ENCODE measurements around the gene FGD2. TPM values are rescaled to one million over a fixed set of nuclear protein-coding genes. Genes with fewer than 3 reads are reported as not detected.

The FGD2 gene
- total and polyA plus RNA-seq, 10 of the 15 experiments (the other 5 are each of a cell fraction or from before 2014, with no cell fraction given): 5.2 to 88.1 (median 33.2) TPM

GRCh38 chr6:37030599-37030998, 25.1 kb downstream of the FGD2 start:
- no peak for DNase-seq (ENCODE audit: low read depth, low spot score)
- no TSS peak for BruUV-seq (replicated peaks)
- 30% methylated on average over 2 of the region's 2 CpGs for WGBS (ENCODE audit: insufficient coverage, insufficient replicate concordance, low lambda C conversion rate, missing lambda C conversion rate)
- no peaks in the 10 kb centered on the region for H3K4me1 ChIP-seq (ENCODE audit: control insufficient read depth, insufficient read depth, low read length)
- H3K36me3 ChIP-seq (ENCODE audit: control insufficient read depth in 2 of 2, insufficient read depth in 2 of 2, low read length in 1 of 2): peaks cover 0 to 5% of the 10 kb centered on the region in 2 experiments; a peak in 3 of 4 replicates
- TF ChIP-seq, protein P1, sequence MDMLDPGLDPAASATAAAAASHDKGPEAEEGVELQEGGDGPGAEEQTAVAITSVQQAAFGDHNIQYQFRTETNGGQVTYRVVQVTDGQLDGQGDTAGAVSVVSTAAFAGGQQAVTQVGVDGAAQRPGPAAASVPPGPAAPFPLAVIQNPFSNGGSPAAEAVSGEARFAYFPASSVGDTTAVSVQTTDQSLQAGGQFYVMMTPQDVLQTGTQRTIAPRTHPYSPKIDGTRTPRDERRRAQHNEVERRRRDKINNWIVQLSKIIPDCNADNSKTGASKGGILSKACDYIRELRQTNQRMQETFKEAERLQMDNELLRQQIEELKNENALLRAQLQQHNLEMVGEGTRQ (IDR thresholded peaks at IDR 0.05; ENCODE audit: borderline replicate concordance, low read depth, low read length): no peak
- TF ChIP-seq ZNF217 (IDR thresholded peaks at IDR 0.05): peak; percentile 54; the same call in 1 of the 2 replicates
- no peak for ATAC-seq
- ChIA-PET CTCF (interaction anchor here (0.7 to 6.4 kb wide), 11 partner anchors 10 to 183 kb away, joined by 3 to 76 read pairs (median 15); partner anchors contain the start of gene PIM1), POLR2A (no interaction called here), SMC1A (ENCODE audit: uncharacterized antibody, unreplicated experiment) (interaction anchor here (1.0 to 6.3 kb wide), 6 partner anchors 12 to 179 kb away, joined by 3 to 41 read pairs (median 12); no protein-coding TSS in a partner anchor), RAD21 (ENCODE audit: unreplicated experiment) (interaction anchor here (1.4 to 5.0 kb wide), 4 partner anchors 9 to 179 kb away, joined by 3 to 46 read pairs (median 18); no protein-coding TSS in a partner anchor)
- H3K79me2 ChIP-seq (ENCODE audit: control insufficient read depth, insufficient read depth, low read length): no peaks in the 10 kb centered on the region
- intact Hi-C loops (cut with micrococcal nuclease; ENCODE audit: unreplicated experiment) (no loop called here), in situ Hi-C loops (cut with MboI) (no loop called here)
- H3K9me3 ChIP-seq (replicated peaks; ENCODE audit: control insufficient read depth, insufficient read depth, low read length): no peaks in the 10 kb centered on the region; the same call in 2 of the 3 replicates
- H4K20me1 ChIP-seq (ENCODE audit: control insufficient read depth, insufficient read depth): no peaks in the 10 kb centered on the region
- no peaks in the 10 kb centered on the region for H3K27me3 ChIP-seq (replicated peaks in 1 of 2; ENCODE audit: control insufficient read depth in 2 of 2, insufficient read depth in 2 of 2, low read length in 1 of 2)
- no peak overlapping the region for H2AFZ ChIP-seq (ENCODE audit: control insufficient read depth, low read depth, low read length)
- H3K4me3 ChIP-seq: no peak overlapping the region
- H3K27ac ChIP-seq (ENCODE audit: control insufficient read depth, insufficient read depth): no peak overlapping the region
- H3K9ac ChIP-seq (ENCODE audit: control insufficient read depth, insufficient read depth, low read length): no peak overlapping the region
- H3K4me2 ChIP-seq (ENCODE audit: control insufficient read depth, insufficient read depth): no peak overlapping the region
- no peak for FAIRE-seq

GRCh38 chr6:37032239-37032638, 26.8 kb downstream of the FGD2 start:
- no peak for FAIRE-seq
- CTCF ChIA-PET: interaction anchor here (0.8 to 6.4 kb wide), 4 partner anchors 14 to 274 kb away, joined by 3 to 76 read pairs (median 4); partner anchors contain the start of gene PIM1
- Histone ChIP-seq H3K79me2 (ENCODE audit: control insufficient read depth, insufficient read depth, low read length) (no peaks in the 10 kb centered on the region), H3K27ac (ENCODE audit: control insufficient read depth, insufficient read depth) (no peak overlapping the region), H3K27me3 (replicated peaks in 1 of 2; ENCODE audit: control insufficient read depth in 2 of 2, insufficient read depth in 2 of 2, low read length in 1 of 2) (no peaks in the 10 kb centered on the region), H3K9ac (ENCODE audit: control insufficient read depth, insufficient read depth, low read length) (no peak overlapping the region), H3K36me3 (ENCODE audit: control insufficient read depth in 2 of 2, insufficient read depth in 2 of 2, low read length in 1 of 2) (peaks cover 0 to 5% of the 10 kb centered on the region in 2 experiments; a peak in 2 of 4 replicates), H3K4me2 (ENCODE audit: control insufficient read depth, insufficient read depth) (no peak overlapping the region), H4K20me1 (ENCODE audit: control insufficient read depth, insufficient read depth) (no peaks in the 10 kb centered on the region), H3K4me1 (ENCODE audit: control insufficient read depth, insufficient read depth, low read length) (no peaks in the 10 kb centered on the region), H2AFZ (ENCODE audit: control insufficient read depth, low read depth, low read length) (no peak overlapping the region), H3K4me3 (no peak overlapping the region), H3K9me3 (replicated peaks; ENCODE audit: control insufficient read depth, insufficient read depth, low read length) (no peaks in the 10 kb centered on the region; the same call in 2 of the 3 replicates)
- no peak for ATAC-seq
- intact Hi-C loops (cut with micrococcal nuclease; ENCODE audit: unreplicated experiment) (no loop called here), in situ Hi-C loops (cut with MboI) (no loop called here)
- RAD21 ChIA-PET (ENCODE audit: unreplicated experiment): interaction anchor here (1.8 to 5.0 kb wide), 2 partner anchors 14 to 140 kb away, joined by 4 to 46 read pairs; no protein-coding TSS in a partner anchor
- SMC1A ChIA-PET (ENCODE audit: uncharacterized antibody, unreplicated experiment): interaction anchor here (1.2 to 6.3 kb wide), 3 partner anchors 14 to 140 kb away, joined by 3 to 41 read pairs (median 8); no protein-coding TSS in a partner anchor
- WGBS (ENCODE audit: insufficient coverage, insufficient replicate concordance, low lambda C conversion rate, missing lambda C conversion rate): 90% methylated on average over 7 of the region's 7 CpGs
- no TSS peak for BruUV-seq (replicated peaks)
- DNase-seq (ENCODE audit: low read depth, low spot score): no peak
- POLR2A ChIA-PET: interaction anchor here (0.6 kb wide), 1 partner anchor 1464 kb away, joined by 3 read pairs; no protein-coding TSS in a partner anchor
- no peak for TF ChIP-seq HCFC1 (IDR thresholded peaks at IDR 0.05; ENCODE audit: low read length)
- no peak for TF ChIP-seq RBBP5 (conservative IDR thresholded peaks at IDR 0.05)
- TF ChIP-seq CREM (IDR thresholded peaks at IDR 0.05; ENCODE audit: low read depth): no peak
- TF ChIP-seq RFX5 (IDR thresholded peaks at IDR 0.05; ENCODE audit: low read depth, low read length): no peak
- TF ChIP-seq JUND (IDR thresholded peaks at IDR 0.05; ENCODE audit: low read depth, low read length): no peak
- no peak for TF ChIP-seq BMI1 (IDR thresholded peaks at IDR 0.05; ENCODE audit: borderline replicate concordance)
- TF ChIP-seq RELB (IDR thresholded peaks at IDR 0.05; ENCODE audit: low read depth): no peak
- TF ChIP-seq HDGF (IDR thresholded peaks at IDR 0.05): no peak
- TF ChIP-seq MXI1 (IDR thresholded peaks at IDR 0.05; ENCODE audit: low read depth, low read length): no peak
- no peak for TF ChIP-seq E2F8 (IDR thresholded peaks at IDR 0.05; ENCODE audit: low read depth, partially characterized antibody)
